NCI-H1105 treated with DMSO at 0.1 percent for 48 hours (cell line): ENCODE data around the gene ZXDA.
"Not testable (repeated sequence)": the region's sequence is repeated elsewhere in the genome, so short reads cannot be mapped to it uniquely, and the experiment has no call there.

ENCODE experiments used
- DNase-seq: peaks from one replicate; lab custom pipeline; 2025; lab: John Stamatoyannopoulos, UW

Gene ZXDA

GRCh38 chrX:57910287-57910912 lies at the start of gene ZXDA:
Gene ZXDA (minus strand): TSS chrX:57910458. CDS start chrX:57910420, 38 bp downstream.
- DNase-seq = peak; percentile 5

- peak; percentile 1 for DNase-seq
Observed at GRCh38 chrX:57952320-57952678, 42.0 kb upstream of the ZXDA start.

- no peak for DNase-seq
Observed at GRCh38 chrX:57951666-57952319, 41.5 kb upstream of the ZXDA start.

GRCh38 chrX:57933321-57933720 lies 23.1 kb upstream of the ZXDA start:
- DNase-seq = no peak

GRCh38 chrX:57932266-57932665 lies 22.0 kb upstream of the ZXDA start:
- no peak for DNase-seq

- DNase-seq = no peak
Observed at GRCh38 chrX:57930051-57930450, 19.8 kb upstream of the ZXDA start.

- DNase-seq = peak; percentile 53
Observed at GRCh38 chrX:57929373-57929772, 19.1 kb upstream of the ZXDA start.

GRCh38 chrX:57925806-57926205 lies 15.5 kb upstream of the ZXDA start:
- no peak for DNase-seq

- DNase-seq = peak; percentile 18
Observed at GRCh38 chrX:57918750-57919436, 8.6 kb upstream of the ZXDA start.

- DNase-seq = no peak
Observed at GRCh38 chrX:57915680-57916079, 5.4 kb upstream of the ZXDA start.

GRCh38 chrX:57909595-57910286 lies 517 bp downstream of the ZXDA start:
- peak; percentile 31 for DNase-seq

- DNase-seq = not testable (repeated sequence)
Observed at GRCh38 chrX:57908972-57909594, 1.2 kb downstream of the ZXDA start.

GRCh38 chrX:57906790-57907189 lies 3.5 kb downstream of the ZXDA start:
- no peak for DNase-seq

- DNase-seq = no peak
Observed at GRCh38 chrX:57905141-57905540, 5.1 kb downstream of the ZXDA start.

GRCh38 chrX:57904176-57904880 lies 5.9 kb downstream of the ZXDA start:
- no peak for DNase-seq

GRCh38 chrX:57902633-57903032 lies 7.6 kb downstream of the ZXDA start:
- DNase-seq = peak; percentile 40

GRCh38 chrX:57901466-57901865 lies 8.8 kb downstream of the ZXDA start:
- DNase-seq = no peak

- DNase-seq = no peak
Observed at GRCh38 chrX:57900975-57901374, 9.3 kb downstream of the ZXDA start.

GRCh38 chrX:57899906-57900305 lies 10.4 kb downstream of the ZXDA start:
- DNase-seq = no peak

- no peak for DNase-seq
Observed at GRCh38 chrX:57899064-57899463, 11.2 kb downstream of the ZXDA start.

GRCh38 chrX:57871463-57871862 lies 38.8 kb downstream of the ZXDA start:
- no peak for DNase-seq
